HEK293 (cell line): ENCODE data around the gene CYP4F22.
A peak's percentile ranks its signal among the peaks of the same experiment; 100 is the strongest.

Experiments used
- KLF10 ChIP-seq: fragments of 450-650 bp; IDR thresholded peaks from 2 replicates; pipeline ENCODE4 v1.5.1; 2018; ENCODE audit warnings: missing biosample characterization, mild to moderate bottlenecking, missing genetic modification characterization
- SETDB1 ChIP-seq: IDR thresholded peaks from one replicate; pipeline ENCODE4 v1.6.1; 2017; ENCODE audit warnings: mild to moderate bottlenecking, low read length, moderate library complexity, mixed read lengths; ENCODE audit not compliant: insufficient read length
- ZFHX2 ChIP-seq: fragments of 450-650 bp; formaldehyde crosslinking; conservative IDR thresholded peaks from 2 replicates; pipeline ENCODE4 v1.5.1; 2016; ENCODE audit warnings: missing biosample characterization, missing genetic modification characterization
- ZNF112 ChIP-seq: fragments of 450-650 bp; formaldehyde crosslinking; IDR thresholded peaks from 2 replicates; pipeline ENCODE4 v1.5.0; 2017; ENCODE audit warnings: missing biosample characterization, missing genetic modification characterization
- ZNF175 ChIP-seq: fragments of 450-650 bp; formaldehyde crosslinking; IDR thresholded peaks from 2 replicates; pipeline ENCODE4 v1.5.1; 2016; ENCODE audit warnings: missing biosample characterization, missing genetic modification characterization
- ZNF292 ChIP-seq: fragments of 450-650 bp; formaldehyde crosslinking; IDR thresholded peaks from 2 replicates; pipeline ENCODE4 v1.5.1; 2016; ENCODE audit warnings: low read depth, missing biosample characterization, missing genetic modification characterization, borderline replicate concordance
- ZNF514 ChIP-seq: fragments of 450-650 bp; formaldehyde crosslinking; IDR thresholded peaks from 2 replicates; pipeline ENCODE4 v1.5.1; 2016; ENCODE audit warnings: missing biosample characterization, missing genetic modification characterization
- ZNF549 ChIP-seq: fragments of 450-650 bp; IDR thresholded peaks from 2 replicates; pipeline ENCODE4 v1.5.1; 2018; ENCODE audit warnings: missing biosample characterization, missing genetic modification characterization, mild to moderate bottlenecking, inconsistent platforms, moderate library complexity
- ZNF558 ChIP-seq: fragments of 450-650 bp; formaldehyde crosslinking; IDR thresholded peaks from 2 replicates; pipeline ENCODE4 v1.5.1; 2016; ENCODE audit warnings: missing biosample characterization, missing genetic modification characterization
- ZNF600 ChIP-seq: fragments of 450-650 bp; formaldehyde crosslinking; IDR thresholded peaks from 2 replicates; pipeline ENCODE4 v1.5.1; 2016; ENCODE audit warnings: missing biosample characterization, missing genetic modification characterization
- TF ChIP-seq, protein P1 (sequence below): fragments of 450-650 bp; formaldehyde crosslinking; IDR thresholded peaks from 2 replicates; pipeline ENCODE4 v1.5.1; 2016; ENCODE audit warnings: missing biosample characterization, missing genetic modification characterization
- TF ChIP-seq, protein P2 (sequence below): fragments of 450-650 bp; formaldehyde crosslinking; IDR thresholded peaks from 2 replicates; pipeline ENCODE4 v1.5.1; 2016; ENCODE audit warnings: missing biosample characterization, missing genetic modification characterization

DNA sequence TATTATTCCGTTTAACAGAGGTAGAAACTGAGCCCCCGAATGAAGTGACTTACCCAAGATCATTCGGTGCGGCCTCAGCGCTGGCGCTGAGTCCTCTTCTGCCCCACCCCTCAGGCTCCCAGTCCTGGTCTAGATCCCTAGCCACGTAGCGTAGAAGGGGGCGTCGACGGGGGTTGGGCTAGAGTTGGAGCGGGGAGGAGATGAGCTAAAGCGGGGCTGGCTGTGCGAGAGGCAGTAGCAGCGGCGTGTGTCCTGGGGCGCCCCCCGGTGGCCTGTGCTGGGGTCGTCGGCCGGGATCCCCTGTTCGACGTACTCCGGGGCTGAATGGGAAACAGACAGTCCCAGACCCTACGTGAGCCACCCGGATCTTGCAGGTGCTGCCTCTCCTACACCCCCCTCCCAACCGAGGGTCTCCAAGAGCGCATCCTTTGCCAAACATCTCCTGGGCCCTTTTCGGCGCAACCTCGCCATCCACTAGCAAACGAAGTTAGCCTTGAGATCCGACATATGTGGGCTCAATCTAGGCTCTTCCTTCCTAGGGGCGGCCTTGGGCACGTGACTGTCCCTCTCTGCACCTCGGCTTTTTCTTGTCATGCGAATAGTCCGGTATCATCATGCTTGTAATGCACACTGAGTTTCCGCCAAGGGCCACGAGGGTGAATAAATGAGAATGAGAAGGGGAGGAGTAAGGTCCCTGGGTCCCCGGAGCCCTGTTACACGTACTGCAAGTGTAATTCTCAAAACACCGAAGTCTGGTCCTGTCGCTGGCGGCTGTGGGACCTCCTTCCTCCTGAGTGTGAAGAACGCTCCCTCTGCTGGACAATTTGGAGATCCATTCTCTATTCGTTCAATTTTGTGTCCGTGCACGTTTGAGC is 47.7 kb downstream of the CYP4F22 start:
- TF ChIP-seq ZNF292 (tag by site-specific recombination) (no peak), ZNF112 (tag by site-specific recombination) (no peak), ZNF175 (no peak), ZNF558 (tag by site-specific recombination) (no peak), ZFHX2 (peak; percentile 27; the same call in 1 of the 2 replicates), ZNF549 (no peak), ZNF514 (tag by site-specific recombination) (no peak), KLF10 (tag by site-specific recombination) (peak; percentile 86), SETDB1 (no peak), ZNF600 (tag by site-specific recombination) (0 out of 2 replicates have a peak, but pooled peaks have one; percentile 67)
- TF ChIP-seq, protein P1, sequence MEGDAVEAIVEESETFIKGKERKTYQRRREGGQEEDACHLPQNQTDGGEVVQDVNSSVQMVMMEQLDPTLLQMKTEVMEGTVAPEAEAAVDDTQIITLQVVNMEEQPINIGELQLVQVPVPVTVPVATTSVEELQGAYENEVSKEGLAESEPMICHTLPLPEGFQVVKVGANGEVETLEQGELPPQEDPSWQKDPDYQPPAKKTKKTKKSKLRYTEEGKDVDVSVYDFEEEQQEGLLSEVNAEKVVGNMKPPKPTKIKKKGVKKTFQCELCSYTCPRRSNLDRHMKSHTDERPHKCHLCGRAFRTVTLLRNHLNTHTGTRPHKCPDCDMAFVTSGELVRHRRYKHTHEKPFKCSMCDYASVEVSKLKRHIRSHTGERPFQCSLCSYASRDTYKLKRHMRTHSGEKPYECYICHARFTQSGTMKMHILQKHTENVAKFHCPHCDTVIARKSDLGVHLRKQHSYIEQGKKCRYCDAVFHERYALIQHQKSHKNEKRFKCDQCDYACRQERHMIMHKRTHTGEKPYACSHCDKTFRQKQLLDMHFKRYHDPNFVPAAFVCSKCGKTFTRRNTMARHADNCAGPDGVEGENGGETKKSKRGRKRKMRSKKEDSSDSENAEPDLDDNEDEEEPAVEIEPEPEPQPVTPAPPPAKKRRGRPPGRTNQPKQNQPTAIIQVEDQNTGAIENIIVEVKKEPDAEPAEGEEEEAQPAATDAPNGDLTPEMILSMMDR (tag by site-specific recombination): peak; percentile 84
- TF ChIP-seq, protein P2, sequence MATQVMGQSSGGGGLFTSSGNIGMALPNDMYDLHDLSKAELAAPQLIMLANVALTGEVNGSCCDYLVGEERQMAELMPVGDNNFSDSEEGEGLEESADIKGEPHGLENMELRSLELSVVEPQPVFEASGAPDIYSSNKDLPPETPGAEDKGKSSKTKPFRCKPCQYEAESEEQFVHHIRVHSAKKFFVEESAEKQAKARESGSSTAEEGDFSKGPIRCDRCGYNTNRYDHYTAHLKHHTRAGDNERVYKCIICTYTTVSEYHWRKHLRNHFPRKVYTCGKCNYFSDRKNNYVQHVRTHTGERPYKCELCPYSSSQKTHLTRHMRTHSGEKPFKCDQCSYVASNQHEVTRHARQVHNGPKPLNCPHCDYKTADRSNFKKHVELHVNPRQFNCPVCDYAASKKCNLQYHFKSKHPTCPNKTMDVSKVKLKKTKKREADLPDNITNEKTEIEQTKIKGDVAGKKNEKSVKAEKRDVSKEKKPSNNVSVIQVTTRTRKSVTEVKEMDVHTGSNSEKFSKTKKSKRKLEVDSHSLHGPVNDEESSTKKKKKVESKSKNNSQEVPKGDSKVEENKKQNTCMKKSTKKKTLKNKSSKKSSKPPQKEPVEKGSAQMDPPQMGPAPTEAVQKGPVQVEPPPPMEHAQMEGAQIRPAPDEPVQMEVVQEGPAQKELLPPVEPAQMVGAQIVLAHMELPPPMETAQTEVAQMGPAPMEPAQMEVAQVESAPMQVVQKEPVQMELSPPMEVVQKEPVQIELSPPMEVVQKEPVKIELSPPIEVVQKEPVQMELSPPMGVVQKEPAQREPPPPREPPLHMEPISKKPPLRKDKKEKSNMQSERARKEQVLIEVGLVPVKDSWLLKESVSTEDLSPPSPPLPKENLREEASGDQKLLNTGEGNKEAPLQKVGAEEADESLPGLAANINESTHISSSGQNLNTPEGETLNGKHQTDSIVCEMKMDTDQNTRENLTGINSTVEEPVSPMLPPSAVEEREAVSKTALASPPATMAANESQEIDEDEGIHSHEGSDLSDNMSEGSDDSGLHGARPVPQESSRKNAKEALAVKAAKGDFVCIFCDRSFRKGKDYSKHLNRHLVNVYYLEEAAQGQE: no peak
